ENCODE measurements around the gene LRRN1.

DNA sequence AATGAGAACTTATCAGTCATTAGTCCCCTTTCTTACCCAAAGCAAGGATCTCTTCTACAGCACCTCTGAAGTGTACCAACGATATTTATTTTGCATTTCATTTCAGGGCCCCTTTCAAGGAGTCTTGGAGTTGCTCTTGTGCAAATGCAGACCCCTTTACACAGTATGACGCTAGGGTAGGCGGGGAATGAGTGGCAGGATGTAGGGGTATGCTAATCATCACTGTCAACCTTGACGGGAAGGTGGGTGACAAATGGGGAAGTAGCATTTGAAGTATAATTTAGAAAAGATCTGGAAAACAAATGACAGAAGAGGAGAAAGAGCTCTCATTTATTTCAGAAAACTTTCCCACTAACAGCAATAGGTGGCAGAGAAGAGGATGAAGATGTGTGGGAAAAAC is 94.4 kb downstream of the LRRN1 start:
- no peak for TF ChIP-seq CTCF (IDR thresholded peaks at IDR 0.05)
- no peak for TF ChIP-seq POLR2AphosphoS5 (IDR thresholded peaks at IDR 0.05; ENCODE audit: low read depth, low read length)
- TF ChIP-seq, protein P1, sequence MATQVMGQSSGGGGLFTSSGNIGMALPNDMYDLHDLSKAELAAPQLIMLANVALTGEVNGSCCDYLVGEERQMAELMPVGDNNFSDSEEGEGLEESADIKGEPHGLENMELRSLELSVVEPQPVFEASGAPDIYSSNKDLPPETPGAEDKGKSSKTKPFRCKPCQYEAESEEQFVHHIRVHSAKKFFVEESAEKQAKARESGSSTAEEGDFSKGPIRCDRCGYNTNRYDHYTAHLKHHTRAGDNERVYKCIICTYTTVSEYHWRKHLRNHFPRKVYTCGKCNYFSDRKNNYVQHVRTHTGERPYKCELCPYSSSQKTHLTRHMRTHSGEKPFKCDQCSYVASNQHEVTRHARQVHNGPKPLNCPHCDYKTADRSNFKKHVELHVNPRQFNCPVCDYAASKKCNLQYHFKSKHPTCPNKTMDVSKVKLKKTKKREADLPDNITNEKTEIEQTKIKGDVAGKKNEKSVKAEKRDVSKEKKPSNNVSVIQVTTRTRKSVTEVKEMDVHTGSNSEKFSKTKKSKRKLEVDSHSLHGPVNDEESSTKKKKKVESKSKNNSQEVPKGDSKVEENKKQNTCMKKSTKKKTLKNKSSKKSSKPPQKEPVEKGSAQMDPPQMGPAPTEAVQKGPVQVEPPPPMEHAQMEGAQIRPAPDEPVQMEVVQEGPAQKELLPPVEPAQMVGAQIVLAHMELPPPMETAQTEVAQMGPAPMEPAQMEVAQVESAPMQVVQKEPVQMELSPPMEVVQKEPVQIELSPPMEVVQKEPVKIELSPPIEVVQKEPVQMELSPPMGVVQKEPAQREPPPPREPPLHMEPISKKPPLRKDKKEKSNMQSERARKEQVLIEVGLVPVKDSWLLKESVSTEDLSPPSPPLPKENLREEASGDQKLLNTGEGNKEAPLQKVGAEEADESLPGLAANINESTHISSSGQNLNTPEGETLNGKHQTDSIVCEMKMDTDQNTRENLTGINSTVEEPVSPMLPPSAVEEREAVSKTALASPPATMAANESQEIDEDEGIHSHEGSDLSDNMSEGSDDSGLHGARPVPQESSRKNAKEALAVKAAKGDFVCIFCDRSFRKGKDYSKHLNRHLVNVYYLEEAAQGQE (IDR thresholded peaks at IDR 0.05; ENCODE audit: insufficient read depth in 1 of 2, low read depth in 2 of 2, low read length in 1 of 2) = no peak

All from Panc1 (cell line).